ENCODE results near the gene TATDN2. TPM values are rescaled to one million over a fixed set of nuclear protein-coding genes. Genes with fewer than 3 reads are reported as not detected.

The TATDN2 gene
- total and polyA plus RNA-seq, 7 donors, result 9.6 to 22.7 (median 18.8) TPM

- intact Hi-C loops (cut with DNase I), result no loop called here
- ATAC-seq, result no peak
- DNase-seq, result no peak
- no peaks in the 10 kb centered on the region for H3K9me3 ChIP-seq
- 88% methylated on average over 12 of the region's 12 CpGs for WGBS, 3 donors
- peaks cover 0 to 89% of the 10 kb centered on the region in 2 donors for H3K36me3 ChIP-seq (ENCODE audit: insufficient read depth in 1 of 2, low read depth in 1 of 2)
- no peaks in the 10 kb centered on the region for H3K4me1 ChIP-seq
- H3K27ac ChIP-seq, result no peak overlapping the region
- TF ChIP-seq, protein P1, sequence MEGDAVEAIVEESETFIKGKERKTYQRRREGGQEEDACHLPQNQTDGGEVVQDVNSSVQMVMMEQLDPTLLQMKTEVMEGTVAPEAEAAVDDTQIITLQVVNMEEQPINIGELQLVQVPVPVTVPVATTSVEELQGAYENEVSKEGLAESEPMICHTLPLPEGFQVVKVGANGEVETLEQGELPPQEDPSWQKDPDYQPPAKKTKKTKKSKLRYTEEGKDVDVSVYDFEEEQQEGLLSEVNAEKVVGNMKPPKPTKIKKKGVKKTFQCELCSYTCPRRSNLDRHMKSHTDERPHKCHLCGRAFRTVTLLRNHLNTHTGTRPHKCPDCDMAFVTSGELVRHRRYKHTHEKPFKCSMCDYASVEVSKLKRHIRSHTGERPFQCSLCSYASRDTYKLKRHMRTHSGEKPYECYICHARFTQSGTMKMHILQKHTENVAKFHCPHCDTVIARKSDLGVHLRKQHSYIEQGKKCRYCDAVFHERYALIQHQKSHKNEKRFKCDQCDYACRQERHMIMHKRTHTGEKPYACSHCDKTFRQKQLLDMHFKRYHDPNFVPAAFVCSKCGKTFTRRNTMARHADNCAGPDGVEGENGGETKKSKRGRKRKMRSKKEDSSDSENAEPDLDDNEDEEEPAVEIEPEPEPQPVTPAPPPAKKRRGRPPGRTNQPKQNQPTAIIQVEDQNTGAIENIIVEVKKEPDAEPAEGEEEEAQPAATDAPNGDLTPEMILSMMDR (IDR thresholded peaks at IDR 0.05), result no peak
- H3K4me3 ChIP-seq, result no peak overlapping the region
- no peaks in the 10 kb centered on the region for H3K27me3 ChIP-seq (ENCODE audit: insufficient read depth in 3 of 3, low read length in 2 of 3)
Measured at GRCh38 chr3:10285272-10286132, 37.2 kb downstream of the TATDN2 start.

- DNase-seq (no peak), ATAC-seq (no peak)
- TF ChIP-seq, protein P1 (IDR thresholded peaks at IDR 0.05), result no peak
- Histone ChIP-seq H3K9me3 (no peaks in the 10 kb centered on the region), H3K27me3 (ENCODE audit: insufficient read depth in 3 of 3, low read length in 2 of 3) (no peaks in the 10 kb centered on the region), H3K4me1 (no peaks in the 10 kb centered on the region), H3K27ac (no peak overlapping the region), H3K36me3 (ENCODE audit: insufficient read depth in 1 of 2, low read depth in 1 of 2) (peaks cover 0 to 89% of the 10 kb centered on the region in 2 donors), H3K4me3 (no peak overlapping the region)
- intact Hi-C loops (cut with DNase I), result no loop called here
- WGBS, 3 donors, result 88 to 92% (median 91%) methylated on average over 5 of the region's 5 CpGs
Measured at GRCh38 chr3:10286133-10286524, 37.9 kb downstream of the TATDN2 start.

DNA sequence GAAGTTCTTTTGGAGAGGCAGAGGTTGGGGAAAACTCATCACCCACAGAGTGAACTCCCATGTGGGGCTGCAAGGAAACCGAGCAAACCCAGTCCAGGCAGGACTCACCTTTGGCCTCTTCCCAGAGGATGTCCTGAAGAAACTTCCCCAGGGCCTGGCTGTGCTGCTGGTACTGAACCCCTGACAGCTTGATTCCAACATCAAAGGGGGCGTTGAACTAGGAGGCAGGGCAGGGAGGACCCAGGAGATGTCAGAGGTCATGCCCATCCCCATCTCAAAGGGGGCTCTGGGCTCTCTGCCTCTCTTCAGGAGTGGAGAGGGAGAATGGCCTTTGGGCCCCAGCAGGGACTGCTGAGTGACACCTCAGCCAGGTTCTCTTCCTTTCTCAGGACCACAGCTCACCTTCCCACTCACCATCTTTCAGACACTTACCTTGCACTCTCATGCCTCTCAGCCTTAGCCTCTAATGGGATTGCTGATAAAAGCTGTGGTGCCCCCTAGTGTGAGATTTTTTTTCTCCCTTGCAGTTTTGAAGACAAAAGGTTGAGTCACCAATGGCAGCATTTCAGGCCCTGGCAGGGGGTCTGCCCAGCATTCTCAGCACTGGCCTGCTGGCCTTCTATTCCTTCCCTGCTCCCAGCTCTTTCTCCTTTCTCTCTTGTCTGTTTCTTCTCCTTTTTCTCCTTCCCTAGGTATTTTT is 38.5 kb downstream of the TATDN2 start:
- Histone ChIP-seq H3K27me3 (ENCODE audit: insufficient read depth in 3 of 3, low read length in 2 of 3) (no peaks in the 10 kb centered on the region), H3K27ac (no peak overlapping the region), H3K36me3 (ENCODE audit: insufficient read depth in 1 of 2, low read depth in 1 of 2) (peaks cover 0 to 93% of the 10 kb centered on the region in 2 donors), H3K4me1 (no peaks in the 10 kb centered on the region), H3K9me3 (no peaks in the 10 kb centered on the region), H3K4me3 (no peak overlapping the region)
- WGBS, 3 donors, result 45 to 66% (median 53%) methylated on average over 2 of the region's 2 CpGs
- intact Hi-C loops (cut with DNase I), result no loop called here
- TF ChIP-seq, protein P1 (IDR thresholded peaks at IDR 0.05), result no peak
- peak in 1 of 4 donors; percentile 56 for ATAC-seq
- DNase-seq, result no peak

DNA sequence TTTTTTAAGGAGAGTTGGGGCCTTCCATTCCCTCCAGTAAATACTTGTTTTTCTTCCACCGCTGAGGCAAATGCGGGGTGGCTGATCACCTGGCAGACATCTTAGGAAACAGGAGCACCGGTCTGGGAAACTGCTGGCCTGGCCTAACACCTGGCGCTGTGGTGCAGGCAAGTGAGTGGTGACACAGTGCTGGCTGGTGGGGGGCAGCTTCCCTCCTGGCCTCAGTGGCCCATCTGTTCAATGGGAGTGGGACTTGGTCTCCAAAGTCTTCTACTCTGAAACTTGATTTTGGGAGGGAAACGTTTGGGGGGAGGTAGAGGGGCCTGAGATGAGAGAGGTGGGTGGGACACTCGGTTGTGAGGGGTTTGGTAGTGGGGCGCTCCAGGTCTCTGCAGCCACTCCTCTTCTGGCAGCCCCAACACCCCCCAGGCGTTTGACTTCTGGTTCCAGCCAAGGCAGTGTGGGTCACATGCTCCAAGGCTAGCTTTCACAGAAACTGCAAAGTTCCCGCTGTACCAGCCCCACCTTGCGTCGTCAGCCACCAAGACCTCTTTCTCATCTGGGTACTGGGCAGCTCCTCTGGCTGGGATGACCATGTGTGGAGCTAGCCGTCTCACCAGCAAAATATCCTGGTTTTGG is 39.8 kb downstream of the TATDN2 start:
- Histone ChIP-seq H3K27ac (no peak overlapping the region), H3K9me3 (no peaks in the 10 kb centered on the region), H3K36me3 (ENCODE audit: insufficient read depth in 1 of 2, low read depth in 1 of 2) (peaks cover 0 to 92% of the 10 kb centered on the region in 2 donors), H3K27me3 (ENCODE audit: insufficient read depth in 3 of 3, low read length in 2 of 3) (no peaks in the 10 kb centered on the region), H3K4me1 (no peaks in the 10 kb centered on the region), H3K4me3 (no peak overlapping the region)
- DNase-seq (no peak), ATAC-seq (no peak)
- intact Hi-C loops (cut with DNase I), result no loop called here
- 88 to 94% (median 91%) methylated on average over 12 of the region's 12 CpGs for WGBS, 3 donors
- TF ChIP-seq, protein P1 (IDR thresholded peaks at IDR 0.05), result no peak

Data from psoas muscle (tissue), 8 donors.